ENCODE results near the gene KCNK17.

Gene KCNK17

DNA sequence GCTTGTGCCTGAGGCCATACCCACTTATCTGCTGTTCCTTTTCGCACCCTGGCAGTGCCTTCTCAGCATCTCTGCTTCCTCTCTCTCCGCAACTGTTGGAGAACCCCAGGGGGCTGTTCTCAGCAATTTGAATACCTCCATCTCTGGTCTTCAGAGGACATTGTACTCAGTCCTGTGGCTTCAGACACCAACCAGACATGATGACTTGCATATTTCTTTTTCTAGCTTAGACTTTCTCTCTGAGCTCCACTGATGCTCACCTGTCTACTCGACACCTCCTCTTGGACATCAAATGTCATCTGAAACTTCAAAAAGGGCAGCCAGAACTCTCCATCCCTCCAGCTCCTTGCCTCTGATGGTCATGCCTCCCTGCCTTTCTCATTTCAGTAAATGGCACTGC, 27.1 kb upstream of the KCNK17 start:
- Histone ChIP-seq H3K9me3 (no peaks in the 10 kb centered on the region), H3K27me3 (peaks cover 63% of the 10 kb centered on the region), H3K4me1 (ENCODE audit: control insufficient read depth in 1 of 2, insufficient read depth in 1 of 2, low read depth in 1 of 2, low read length in 1 of 2) (peaks cover under 1 to 4% of the 10 kb centered on the region in 2 experiments), H3K27ac (no peak overlapping the region), H3K36me3 (no peaks in the 10 kb centered on the region), H3K4me3 (ENCODE audit: low read depth in 1 of 2, low read length in 1 of 2) (no peak overlapping the region)
- TF ChIP-seq, protein P1, sequence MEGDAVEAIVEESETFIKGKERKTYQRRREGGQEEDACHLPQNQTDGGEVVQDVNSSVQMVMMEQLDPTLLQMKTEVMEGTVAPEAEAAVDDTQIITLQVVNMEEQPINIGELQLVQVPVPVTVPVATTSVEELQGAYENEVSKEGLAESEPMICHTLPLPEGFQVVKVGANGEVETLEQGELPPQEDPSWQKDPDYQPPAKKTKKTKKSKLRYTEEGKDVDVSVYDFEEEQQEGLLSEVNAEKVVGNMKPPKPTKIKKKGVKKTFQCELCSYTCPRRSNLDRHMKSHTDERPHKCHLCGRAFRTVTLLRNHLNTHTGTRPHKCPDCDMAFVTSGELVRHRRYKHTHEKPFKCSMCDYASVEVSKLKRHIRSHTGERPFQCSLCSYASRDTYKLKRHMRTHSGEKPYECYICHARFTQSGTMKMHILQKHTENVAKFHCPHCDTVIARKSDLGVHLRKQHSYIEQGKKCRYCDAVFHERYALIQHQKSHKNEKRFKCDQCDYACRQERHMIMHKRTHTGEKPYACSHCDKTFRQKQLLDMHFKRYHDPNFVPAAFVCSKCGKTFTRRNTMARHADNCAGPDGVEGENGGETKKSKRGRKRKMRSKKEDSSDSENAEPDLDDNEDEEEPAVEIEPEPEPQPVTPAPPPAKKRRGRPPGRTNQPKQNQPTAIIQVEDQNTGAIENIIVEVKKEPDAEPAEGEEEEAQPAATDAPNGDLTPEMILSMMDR (IDR thresholded peaks at IDR 0.05) = no peak

DNA sequence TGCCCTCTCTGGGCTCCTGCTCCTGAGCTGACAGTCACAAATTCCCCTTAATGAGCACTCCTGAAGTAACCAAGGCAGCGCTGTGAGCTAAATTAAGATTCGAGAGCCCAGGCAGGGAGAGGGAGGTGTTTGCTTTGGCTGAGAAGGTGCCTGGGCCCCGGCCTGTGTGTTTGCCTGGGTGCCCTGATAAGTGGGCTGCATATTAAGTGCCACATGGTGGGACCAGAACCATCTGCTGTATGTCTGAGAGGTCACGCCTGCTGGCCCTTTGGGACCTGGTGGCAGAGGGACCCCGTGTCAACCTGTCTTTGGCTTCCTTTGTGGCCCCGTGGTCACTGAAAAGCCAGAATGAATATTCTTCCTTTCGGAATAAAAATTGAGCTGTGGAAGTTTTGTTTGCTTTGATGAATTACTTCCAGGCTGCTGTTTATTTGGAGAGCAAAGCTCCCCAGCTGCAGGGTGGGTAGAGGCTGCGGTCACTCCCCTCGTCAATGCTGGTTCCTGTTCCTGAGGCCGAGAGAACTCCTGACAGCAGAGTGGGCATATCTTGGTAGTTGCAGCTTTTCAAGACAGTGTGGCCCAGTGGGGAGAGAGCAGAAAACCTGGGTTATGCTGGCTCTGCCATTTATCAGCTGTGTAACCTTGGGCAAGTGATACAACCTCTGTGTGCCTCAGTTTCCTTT, 25.8 kb upstream of the KCNK17 start:
- H3K27me3 ChIP-seq = peaks cover 76% of the 10 kb centered on the region
- H3K4me3 ChIP-seq (ENCODE audit: low read depth in 1 of 2, low read length in 1 of 2) = no peak overlapping the region
- TF ChIP-seq, protein P1 (IDR thresholded peaks at IDR 0.05) = no peak
- no peaks in the 10 kb centered on the region for H3K9me3 ChIP-seq
- H3K4me1 ChIP-seq (ENCODE audit: control insufficient read depth in 1 of 2, insufficient read depth in 1 of 2, low read depth in 1 of 2, low read length in 1 of 2) = peaks cover 8 to 10% of the 10 kb centered on the region in 2 experiments
- no peaks in the 10 kb centered on the region for H3K36me3 ChIP-seq
- no peak overlapping the region for H3K27ac ChIP-seq

DNA sequence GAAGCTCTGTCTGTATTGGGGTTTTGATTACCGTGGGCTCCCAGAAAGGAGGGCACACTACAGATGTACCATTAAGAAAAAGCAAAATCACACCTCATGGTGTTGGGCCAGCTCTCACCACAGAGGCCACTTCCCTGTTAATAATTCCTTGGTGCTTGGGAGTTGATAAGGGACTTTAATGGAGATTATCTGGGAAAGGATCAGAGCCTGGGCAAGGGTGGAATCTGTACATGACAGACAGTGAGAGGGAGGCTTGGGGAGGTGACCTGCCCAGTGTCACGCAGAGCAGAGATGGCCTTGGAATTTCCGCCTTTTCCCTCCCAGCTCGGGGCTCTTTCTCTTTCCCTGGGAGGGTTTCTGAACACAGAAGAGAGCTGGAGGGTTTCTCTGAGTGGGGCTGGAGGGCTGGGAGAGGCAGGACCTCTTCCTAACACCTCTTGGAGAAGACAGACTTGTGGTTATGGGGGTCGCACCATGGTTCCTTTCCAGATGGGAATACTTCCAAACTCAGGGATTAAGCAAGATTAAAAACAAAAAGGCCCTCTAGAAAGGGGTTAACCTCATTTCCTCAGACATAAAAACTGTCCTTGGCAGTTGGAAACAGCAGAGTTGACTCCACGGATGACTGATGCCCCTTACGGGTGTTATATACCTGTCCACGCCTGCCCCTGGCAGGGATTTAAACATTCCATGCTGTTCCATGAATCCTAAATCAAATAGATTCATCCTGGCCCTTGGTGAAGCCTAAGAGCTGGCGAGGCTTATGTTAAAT, 25.1 kb upstream of the KCNK17 start:
- no peak overlapping the region for H3K27ac ChIP-seq
- TF ChIP-seq, protein P1 (IDR thresholded peaks at IDR 0.05) = no peak
- H3K27me3 ChIP-seq = peaks cover 82% of the 10 kb centered on the region
- no peaks in the 10 kb centered on the region for H3K36me3 ChIP-seq
- H3K4me3 ChIP-seq (ENCODE audit: low read depth in 1 of 2, low read length in 1 of 2) = no peak overlapping the region
- no peaks in the 10 kb centered on the region for H3K9me3 ChIP-seq
- peaks cover 8 to 10% of the 10 kb centered on the region in 2 experiments for H3K4me1 ChIP-seq (ENCODE audit: control insufficient read depth in 1 of 2, insufficient read depth in 1 of 2, low read depth in 1 of 2, low read length in 1 of 2)

DNA sequence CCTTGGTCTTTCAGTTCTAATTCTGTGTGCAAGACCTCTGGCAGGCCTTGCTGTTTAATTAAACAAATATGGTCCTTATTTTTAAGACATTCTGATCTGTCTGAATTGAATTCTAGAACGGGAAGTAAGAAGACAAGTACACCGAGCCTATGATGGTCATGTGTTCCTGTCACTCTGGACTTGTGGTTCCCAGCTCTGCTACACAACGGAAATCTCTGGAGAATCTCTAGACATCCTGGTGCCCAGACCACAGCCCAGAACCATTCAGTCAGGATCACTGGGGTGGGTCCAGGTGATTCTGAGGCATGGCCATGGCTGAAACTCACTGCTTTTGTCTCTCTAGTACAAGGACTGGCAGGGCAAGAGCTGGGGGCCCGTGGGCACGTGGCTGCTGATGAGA, 24.2 kb upstream of the KCNK17 start:
- Histone ChIP-seq H3K36me3 (no peaks in the 10 kb centered on the region), H3K9me3 (no peaks in the 10 kb centered on the region), H3K4me1 (ENCODE audit: control insufficient read depth in 1 of 2, insufficient read depth in 1 of 2, low read depth in 1 of 2, low read length in 1 of 2) (peaks cover 8 to 10% of the 10 kb centered on the region in 2 experiments), H3K27ac (no peak overlapping the region), H3K27me3 (peaks cover 84% of the 10 kb centered on the region), H3K4me3 (ENCODE audit: low read depth in 1 of 2, low read length in 1 of 2) (no peak overlapping the region)
- TF ChIP-seq, protein P1 (IDR thresholded peaks at IDR 0.05) = no peak

DNA sequence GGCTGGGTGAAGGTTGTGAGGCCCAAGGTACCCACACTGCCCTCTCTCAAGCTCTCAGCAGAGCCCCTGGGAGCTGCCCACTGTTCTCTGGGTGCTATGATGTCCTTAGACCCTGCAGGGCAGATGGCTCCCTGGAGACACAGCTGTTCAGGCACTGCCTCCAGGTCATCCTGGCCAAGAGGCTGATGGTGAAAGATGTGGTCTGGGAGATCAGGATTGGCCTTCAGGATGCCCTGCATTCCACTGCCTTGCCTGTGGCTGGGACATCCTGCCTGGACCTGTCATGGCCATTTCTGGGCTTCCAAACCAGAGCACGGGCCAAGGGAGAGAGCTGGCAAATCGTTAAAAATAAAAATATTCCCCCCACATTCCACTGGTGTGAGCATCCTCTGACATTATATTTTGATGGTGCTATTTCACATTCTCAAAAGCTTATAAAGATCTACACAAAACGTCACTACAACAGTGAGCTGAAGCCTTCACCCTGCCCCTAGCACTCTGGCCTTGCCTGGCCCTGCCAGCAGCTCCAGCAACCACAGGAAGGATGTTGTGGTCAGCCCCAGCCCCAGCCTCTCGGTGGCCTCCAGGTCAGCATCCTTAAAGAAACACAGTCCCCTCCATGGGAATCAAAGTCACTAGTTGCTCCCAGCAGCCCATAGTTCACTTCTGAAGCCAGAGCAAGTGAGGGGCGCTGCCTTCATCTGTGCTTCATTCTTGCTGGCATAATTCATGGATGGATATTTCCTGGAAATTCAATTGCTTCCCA, 21.7 kb upstream of the KCNK17 start:
- Histone ChIP-seq H3K9me3 (no peaks in the 10 kb centered on the region), H3K36me3 (no peaks in the 10 kb centered on the region), H3K4me1 (ENCODE audit: control insufficient read depth in 1 of 2, insufficient read depth in 1 of 2, low read depth in 1 of 2, low read length in 1 of 2) (peaks cover 8 to 10% of the 10 kb centered on the region in 2 experiments), H3K4me3 (ENCODE audit: low read depth in 1 of 2, low read length in 1 of 2) (no peak overlapping the region), H3K27me3 (peaks cover 71% of the 10 kb centered on the region), H3K27ac (no peak overlapping the region)
- TF ChIP-seq, protein P1 (IDR thresholded peaks at IDR 0.05) = no peak
